HepG2 (cell line): ENCODE data around the gene RUNX3. TPM values are rescaled to one million over a fixed set of nuclear protein-coding genes. Genes with fewer than 3 reads are reported as not detected.

Experiments used
- FOSL2 ChIP-seq: sonication (generic); formaldehyde crosslinking; IDR thresholded peaks from 2 replicates; pipeline ENCODE4 v1.4.0; 2020; ENCODE audit warnings: missing genetic modification reagents
- HDAC6 ChIP-seq: fragments of 200-600 bp; sonication (generic); IDR thresholded peaks from 2 replicates; pipeline ENCODE4 v1.7.0; 2017; ENCODE audit warnings: mild to moderate bottlenecking, antibody characterized with exemption, low read length, low read depth
- HOXA7 ChIP-seq: sonication (generic); formaldehyde crosslinking; IDR thresholded peaks from 2 replicates; pipeline ENCODE4 v1.8.1; 2022; ENCODE audit warnings: mild to moderate bottlenecking, missing genetic modification reagents, moderate library complexity
- IRF2 ChIP-seq: IDR thresholded peaks from 2 replicates; pipeline ENCODE4 v1.6.1; 2018; ENCODE audit warnings: missing genetic modification reagents, missing compliant biosample characterization
- KLF6 ChIP-seq: IDR thresholded peaks from 2 replicates; pipeline ENCODE4 v1.8.0; 2016; ENCODE audit warnings: missing biosample characterization, missing genetic modification reagents
- NR2F2 ChIP-seq: IDR thresholded peaks from 2 replicates; pipeline ENCODE4 v1.6.1; 2012; ENCODE audit warnings: low read depth, inconsistent platforms, borderline replicate concordance
- SIN3B ChIP-seq: fragments of 150-350 bp; IDR thresholded peaks from 2 replicates; pipeline ENCODE4 v1.6.1; 2014; ENCODE audit warnings: low read length
- SMARCC2 ChIP-seq: fragments of 450-650 bp; IDR thresholded peaks from 2 replicates; pipeline ENCODE4 v1.6.1; 2017; ENCODE audit warnings: antibody characterized with exemption, mild to moderate bottlenecking
- SYNCRIP ChIP-seq: fragments of 200-400 bp; formaldehyde crosslinking; IDR thresholded peaks from 2 replicates; pipeline ENCODE4 v1.6.1; 2018; ENCODE audit warnings: mild to moderate bottlenecking, low read depth, low read length; ENCODE audit not compliant: insufficient read depth
- ZBTB7B ChIP-seq: sonication (generic); formaldehyde crosslinking; IDR thresholded peaks from 2 replicates; pipeline ENCODE4 v1.4.0; 2020; ENCODE audit warnings: missing genetic modification reagents
- ZMAT3 ChIP-seq: sonication (generic); formaldehyde crosslinking; conservative IDR thresholded peaks from 2 replicates; pipeline ENCODE4 v1.7.0; 2021; ENCODE audit warnings: missing genetic modification reagents
- ZMYM2 ChIP-seq: sonication (generic); formaldehyde crosslinking; IDR thresholded peaks from 2 replicates; pipeline ENCODE4 v1.8.0; 2022; ENCODE audit warnings: mild to moderate bottlenecking, missing genetic modification reagents
- ZNF12 ChIP-seq: sonication (generic); formaldehyde crosslinking; IDR thresholded peaks from 2 replicates; pipeline ENCODE4 v1.5.0; 2020; ENCODE audit warnings: missing genetic modification reagents
- ZNF253 ChIP-seq: sonication (generic); formaldehyde crosslinking; IDR thresholded peaks from 2 replicates; pipeline ENCODE4 v1.8.0; 2022; ENCODE audit warnings: mild to moderate bottlenecking, missing genetic modification reagents, borderline replicate concordance
- ZNF543 ChIP-seq: sonication (generic); formaldehyde crosslinking; IDR thresholded peaks from 2 replicates; pipeline ENCODE4 v1.4.0; 2020; ENCODE audit warnings: mild to moderate bottlenecking, missing genetic modification reagents
- ZNF589 ChIP-seq: sonication (generic); formaldehyde crosslinking; conservative IDR thresholded peaks from 2 replicates; pipeline ENCODE4 v1.8.0; 2022; ENCODE audit warnings: mild to moderate bottlenecking, moderate library complexity, missing genetic modification reagents
- ZNF644 ChIP-seq: IDR thresholded peaks from 2 replicates; pipeline ENCODE4 v1.6.1; 2016; ENCODE audit warnings: low read depth
- ZNF670 ChIP-seq: sonication (generic); formaldehyde crosslinking; IDR thresholded peaks from 2 replicates; pipeline ENCODE4 v1.8.0; 2022; ENCODE audit warnings: mild to moderate bottlenecking, missing genetic modification reagents, borderline replicate concordance
- ZSCAN12 ChIP-seq: sonication (generic); formaldehyde crosslinking; IDR thresholded peaks from 2 replicates; pipeline ENCODE4 v1.9.0; 2021; ENCODE audit warnings: mild to moderate bottlenecking, missing genetic modification reagents
- polyA plus RNA-seq, 8 experiments: library from polyadenylated mRNA; depleted of rRNA in 3 of 8; stranded (reverse) in 7 of 8; unstranded in 1 of 8; fragments of >200 nt; fragmentation: Illumina TruSeq in 4 of 8; extraction: Trizol in 4 of 8; gene quantifications; 2 replicates each; pipeline versions ENCODE4 v1.2.1 to v1.2.3, GENCODE V29; 2011 to 2016; ENCODE audit warnings: low read depth in 4 of 8, missing spikeins in 1 of 8, mixed read lengths in 1 of 8; ENCODE audit not compliant: insufficient read depth in 1 of 8
- total RNA-seq, 5 experiments: library from RNA; depleted of rRNA; stranded (reverse); fragments of >200 nt; fragmentation: Illumina TruSeq; extraction: Trizol; gene quantifications; 2 replicates each; pipeline ENCODE4 v1.2.3, GENCODE V29; 2016; ENCODE audit warnings: low read depth in 1 of 5
- TF ChIP-seq, protein P1 (sequence below): sonication (generic); formaldehyde crosslinking; IDR thresholded peaks from 2 replicates; pipeline ENCODE4 v1.5.0; 2020; ENCODE audit warnings: mild to moderate bottlenecking, missing genetic modification reagents
- TF ChIP-seq, protein P2 (sequence below): sonication (generic); formaldehyde crosslinking; IDR thresholded peaks from 2 replicates; pipeline ENCODE4 v1.4.0; 2020; ENCODE audit warnings: mild to moderate bottlenecking, low read depth, missing genetic modification reagents
- TF ChIP-seq, protein P3 (sequence below): sonication (generic); formaldehyde crosslinking; IDR thresholded peaks from 2 replicates; pipeline ENCODE4 v1.8.1; 2022; ENCODE audit warnings: mild to moderate bottlenecking, missing genetic modification reagents
- TF ChIP-seq, protein P4 (sequence below): sonication (generic); formaldehyde crosslinking; IDR thresholded peaks from 2 replicates; pipeline ENCODE4 v1.4.0; 2020; ENCODE audit warnings: missing genetic modification reagents
- TF ChIP-seq, protein P5 (sequence below): sonication (generic); formaldehyde crosslinking; conservative IDR thresholded peaks from 2 replicates; pipeline ENCODE4 v1.8.0; 2022; ENCODE audit warnings: low read depth, missing genetic modification reagents

RUNX3 gene
- total and polyA plus RNA-seq, 2 of the 13 experiments (the other 11 are each of a cell fraction or from before 2014, with no cell fraction given): 0.04 to 0.22 TPM

DNA sequence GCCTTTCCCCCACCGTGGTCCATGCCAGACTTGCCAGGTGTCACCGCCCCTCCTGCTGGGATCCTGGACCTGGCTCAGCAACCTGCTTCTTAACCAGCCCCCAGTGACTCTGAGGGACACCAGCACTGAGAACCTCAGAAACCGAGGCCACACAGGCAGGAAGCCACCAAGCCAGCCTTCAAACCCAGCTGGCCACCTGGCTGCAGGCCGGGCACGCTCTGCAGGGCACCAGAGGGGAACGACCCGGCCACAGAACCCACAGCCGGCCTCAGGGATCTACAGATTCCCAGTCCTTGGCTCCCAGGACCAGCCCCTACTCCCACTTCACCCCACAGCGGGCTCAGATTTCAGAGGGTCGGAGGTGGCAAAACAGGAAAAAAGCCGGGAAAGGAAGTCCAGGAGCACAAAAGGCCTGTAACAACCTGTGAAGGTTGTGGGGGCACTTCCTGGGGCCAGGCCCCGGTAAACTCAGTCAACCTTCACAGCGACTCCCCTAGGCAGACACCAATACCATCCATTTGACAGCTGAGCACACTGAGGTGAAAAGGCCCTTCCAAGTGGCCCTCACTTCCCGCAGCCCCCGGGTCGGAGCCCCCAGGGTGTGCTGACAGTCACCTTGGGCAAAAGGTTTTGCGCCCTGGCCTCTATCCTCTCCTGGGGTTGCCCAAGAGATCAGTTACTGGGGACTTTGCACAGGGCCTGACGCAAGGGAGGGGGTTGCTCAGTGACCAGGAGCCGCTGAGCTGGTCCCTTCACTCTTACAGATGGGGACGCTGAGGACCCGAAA lies 14.1 kb downstream of the RUNX3 start (continued):
- TF ChIP-seq ZMAT3 (CRISPR knock-in tag) (no peak; the same call in 1 of the 2 replicates), ZNF589 (CRISPR knock-in tag) (no peak), ZNF543 (peak; percentile 67; the same call in 1 of the 2 replicates), HOXA7 (CRISPR knock-in tag) (no peak), KLF6 (CRISPR knock-in tag) (no peak), ZNF670 (CRISPR knock-in tag) (no peak), ZBTB7B (CRISPR knock-in tag) (peak; percentile 84), ZMYM2 (CRISPR knock-in tag) (no peak), NR2F2 (peak; percentile 59; the same call in 1 of the 2 replicates), FOSL2 (peak; percentile 28; the same call in 1 of the 2 replicates), ZNF12 (no peak), IRF2 (CRISPR knock-in tag) (no peak; the same call in 1 of the 2 replicates), ZNF253 (CRISPR knock-in tag) (no peak), HDAC6 (no peak), SMARCC2 (no peak), ZSCAN12 (no peak), ZNF644 (0 out of 2 replicates have a peak, but pooled peaks have one; percentile 10), SIN3B (no peak), SYNCRIP (no peak)
- TF ChIP-seq, protein P1, sequence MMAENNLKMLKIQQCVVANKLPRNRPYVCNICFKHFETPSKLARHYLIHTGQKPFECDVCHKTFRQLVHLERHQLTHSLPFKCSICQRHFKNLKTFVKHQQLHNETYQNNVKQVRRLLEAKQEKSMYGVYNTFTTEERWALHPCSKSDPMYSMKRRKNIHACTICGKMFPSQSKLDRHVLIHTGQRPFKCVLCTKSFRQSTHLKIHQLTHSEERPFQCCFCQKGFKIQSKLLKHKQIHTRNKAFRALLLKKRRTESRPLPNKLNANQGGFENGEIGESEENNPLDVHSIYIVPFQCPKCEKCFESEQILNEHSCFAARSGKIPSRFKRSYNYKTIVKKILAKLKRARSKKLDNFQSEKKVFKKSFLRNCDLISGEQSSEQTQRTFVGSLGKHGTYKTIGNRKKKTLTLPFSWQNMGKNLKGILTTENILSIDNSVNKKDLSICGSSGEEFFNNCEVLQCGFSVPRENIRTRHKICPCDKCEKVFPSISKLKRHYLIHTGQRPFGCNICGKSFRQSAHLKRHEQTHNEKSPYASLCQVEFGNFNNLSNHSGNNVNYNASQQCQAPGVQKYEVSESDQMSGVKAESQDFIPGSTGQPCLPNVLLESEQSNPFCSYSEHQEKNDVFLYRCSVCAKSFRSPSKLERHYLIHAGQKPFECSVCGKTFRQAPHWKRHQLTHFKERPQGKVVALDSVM (CRISPR knock-in tag): 0 out of 2 replicates have a peak, but pooled peaks have one; percentile 14
- TF ChIP-seq, protein P2, sequence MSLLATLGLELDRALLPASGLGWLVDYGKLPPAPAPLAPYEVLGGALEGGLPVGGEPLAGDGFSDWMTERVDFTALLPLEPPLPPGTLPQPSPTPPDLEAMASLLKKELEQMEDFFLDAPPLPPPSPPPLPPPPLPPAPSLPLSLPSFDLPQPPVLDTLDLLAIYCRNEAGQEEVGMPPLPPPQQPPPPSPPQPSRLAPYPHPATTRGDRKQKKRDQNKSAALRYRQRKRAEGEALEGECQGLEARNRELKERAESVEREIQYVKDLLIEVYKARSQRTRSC (CRISPR knock-in tag): no peak
- TF ChIP-seq, protein P3, sequence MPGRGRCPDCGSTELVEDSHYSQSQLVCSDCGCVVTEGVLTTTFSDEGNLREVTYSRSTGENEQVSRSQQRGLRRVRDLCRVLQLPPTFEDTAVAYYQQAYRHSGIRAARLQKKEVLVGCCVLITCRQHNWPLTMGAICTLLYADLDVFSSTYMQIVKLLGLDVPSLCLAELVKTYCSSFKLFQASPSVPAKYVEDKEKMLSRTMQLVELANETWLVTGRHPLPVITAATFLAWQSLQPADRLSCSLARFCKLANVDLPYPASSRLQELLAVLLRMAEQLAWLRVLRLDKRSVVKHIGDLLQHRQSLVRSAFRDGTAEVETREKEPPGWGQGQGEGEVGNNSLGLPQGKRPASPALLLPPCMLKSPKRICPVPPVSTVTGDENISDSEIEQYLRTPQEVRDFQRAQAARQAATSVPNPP: no peak
- TF ChIP-seq, protein P4, sequence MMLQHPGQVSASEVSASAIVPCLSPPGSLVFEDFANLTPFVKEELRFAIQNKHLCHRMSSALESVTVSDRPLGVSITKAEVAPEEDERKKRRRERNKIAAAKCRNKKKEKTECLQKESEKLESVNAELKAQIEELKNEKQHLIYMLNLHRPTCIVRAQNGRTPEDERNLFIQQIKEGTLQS (CRISPR knock-in tag): no peak
- TF ChIP-seq, protein P5, sequence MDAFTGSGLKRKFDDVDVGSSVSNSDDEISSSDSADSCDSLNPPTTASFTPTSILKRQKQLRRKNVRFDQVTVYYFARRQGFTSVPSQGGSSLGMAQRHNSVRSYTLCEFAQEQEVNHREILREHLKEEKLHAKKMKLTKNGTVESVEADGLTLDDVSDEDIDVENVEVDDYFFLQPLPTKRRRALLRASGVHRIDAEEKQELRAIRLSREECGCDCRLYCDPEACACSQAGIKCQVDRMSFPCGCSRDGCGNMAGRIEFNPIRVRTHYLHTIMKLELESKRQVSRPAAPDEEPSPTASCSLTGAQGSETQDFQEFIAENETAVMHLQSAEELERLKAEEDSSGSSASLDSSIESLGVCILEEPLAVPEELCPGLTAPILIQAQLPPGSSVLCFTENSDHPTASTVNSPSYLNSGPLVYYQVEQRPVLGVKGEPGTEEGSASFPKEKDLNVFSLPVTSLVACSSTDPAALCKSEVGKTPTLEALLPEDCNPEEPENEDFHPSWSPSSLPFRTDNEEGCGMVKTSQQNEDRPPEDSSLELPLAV (CRISPR knock-in tag): no peak
